GM23338 (cell line): Measurements from ENCODE around the gene PURA. TPM values are rescaled to one million over a fixed set of nuclear protein-coding genes. Genes with fewer than 3 reads are reported as not detected.

ENCODE experiments used
- ATAC-seq: fragments of 200-7000 bp; cut with Tn5 transposase; 3 replicates; pipeline ENCODE4 v1.9.1; 2020
- DNase-seq: peaks from one replicate; pipeline ENCODE4 v3.0.0-alpha.2; 2015; ENCODE audit warnings: low spot score
- H2AFZ ChIP-seq: fragments of 200-600 bp; sonication (generic); 2 replicates; pipeline ENCODE4 v1.8.0; 2016; ENCODE audit warnings: antibody characterized with exemption, mild to moderate bottlenecking, moderate library complexity
- H3F3A ChIP-seq: fragments of 200-600 bp; sonication (generic); replicated peaks from 2 replicates; pipeline ENCODE4 v1.8.0; 2017; ENCODE audit warnings: antibody characterized with exemption, mixed run types, low read depth
- H3K27ac ChIP-seq: fragments of 200-600 bp; sonication (generic); 2 replicates; pipeline ENCODE4 v1.6.1; 2016; ENCODE audit warnings: low read depth
- H3K27me3 ChIP-seq: fragments of 200-600 bp; sonication (generic); 2 replicates; pipeline ENCODE4 v1.8.0; 2016; ENCODE audit warnings: mild to moderate bottlenecking, mixed run types, moderate library complexity; ENCODE audit not compliant: insufficient read depth
- H3K36me3 ChIP-seq: fragments of 200-600 bp; sonication (generic); 2 replicates; pipeline ENCODE4 v1.8.0; 2016; ENCODE audit warnings: mild to moderate bottlenecking; ENCODE audit not compliant: insufficient read depth
- H3K4me1 ChIP-seq: fragments of 200-600 bp; sonication (generic); 2 replicates; pipeline ENCODE4 v1.8.0; 2016; ENCODE audit warnings: mild to moderate bottlenecking, moderate library complexity; ENCODE audit not compliant: insufficient read depth
- H3K4me2 ChIP-seq: fragments of 200-600 bp; sonication (generic); 2 replicates; pipeline ENCODE4 v1.7.1; 2017; ENCODE audit warnings: mixed run types
- H3K4me3 ChIP-seq: fragments of 200-600 bp; sonication (generic); 2 replicates; pipeline ENCODE4 v1.6.1; 2016; ENCODE audit warnings: mixed run types
- H3K79me2 ChIP-seq: fragments of 200-600 bp; sonication (generic); replicated peaks from 2 replicates; pipeline ENCODE4 v1.8.0; 2017; ENCODE audit warnings: mild to moderate bottlenecking; ENCODE audit not compliant: insufficient read depth
- H3K9me2 ChIP-seq: fragments of 200-600 bp; sonication (generic); 2 replicates; pipeline ENCODE4 v1.8.0; 2017; ENCODE audit not compliant: insufficient read depth
- H4K20me1 ChIP-seq: fragments of 200-600 bp; sonication (generic); replicated peaks from 2 replicates; pipeline ENCODE4 v1.8.0; 2017; ENCODE audit warnings: mild to moderate bottlenecking; ENCODE audit not compliant: insufficient read depth
- H3K27ac Mint-ChIP-seq: 2 replicates; pipeline ENCODE4 v1.8.0; 2020; ENCODE audit warnings: inconsistent platforms, mild to moderate bottlenecking, moderate library complexity, mixed read lengths
- H3K27me3 Mint-ChIP-seq: 3 replicates; pipeline ENCODE4 v1.8.0; 2022; ENCODE audit warnings: low read depth, mild to moderate bottlenecking, moderate library complexity, mixed read lengths, inconsistent platforms; ENCODE audit not compliant: insufficient read depth, poor library complexity
- H3K36me3 Mint-ChIP-seq: 3 replicates; pipeline ENCODE4 v1.8.0; 2021; ENCODE audit warnings: low read depth, mild to moderate bottlenecking, inconsistent platforms, moderate library complexity, mixed read lengths
- H3K4me1 Mint-ChIP-seq: 3 replicates; pipeline ENCODE4 v1.8.0; 2020; ENCODE audit warnings: mild to moderate bottlenecking, inconsistent platforms, mixed read lengths
- H3K4me3 Mint-ChIP-seq: 3 replicates; pipeline ENCODE4 v1.8.0; 2021; ENCODE audit warnings: moderate library complexity, mild to moderate bottlenecking, inconsistent platforms, mixed read lengths
- H3K9me3 Mint-ChIP-seq: 3 replicates; pipeline ENCODE4 v1.8.0; 2020; ENCODE audit warnings: moderate library complexity, mild to moderate bottlenecking, inconsistent platforms, mixed read lengths
- CREB1 ChIP-seq: fragments of 250-450 bp; sonication (Bioruptor Pico); IDR thresholded peaks from 2 replicates; pipeline ENCODE4 v1.5.0; 2020; ENCODE audit warnings: low read depth, mild to moderate bottlenecking, moderate library complexity
- ETS1 ChIP-seq: IDR thresholded peaks from 2 replicates; pipeline ENCODE4 v1.6.1; 2016; ENCODE audit warnings: antibody characterized with exemption
- EZH2 ChIP-seq: fragments of 200-600 bp; sonication (generic); IDR thresholded peaks from one replicate; pipeline ENCODE4 v1.8.0; 2017; ENCODE audit warnings: antibody characterized with exemption, mild to moderate bottlenecking, low read depth; ENCODE audit not compliant: unreplicated experiment
- EZH2phosphoT487 ChIP-seq: fragments of 200-600 bp; sonication (generic); IDR thresholded peaks from one replicate; pipeline ENCODE4 v1.8.1; 2018; ENCODE audit warnings: antibody characterized with exemption; ENCODE audit not compliant: unreplicated experiment
- JUNB ChIP-seq: IDR thresholded peaks from one replicate; pipeline ENCODE4 v1.6.1; 2016; ENCODE audit warnings: antibody characterized with exemption; ENCODE audit not compliant: unreplicated experiment
- NANOG ChIP-seq: IDR thresholded peaks from 2 replicates; pipeline ENCODE4 v1.6.1; 2016; ENCODE audit warnings: antibody characterized with exemption, borderline replicate concordance
- POLR2AphosphoS5 ChIP-seq: IDR thresholded peaks from 2 replicates; pipeline ENCODE4 v1.6.1; 2016; ENCODE audit warnings: antibody characterized with exemption, low read depth
- STAT1 ChIP-seq: IDR thresholded peaks from one replicate; pipeline ENCODE4 v1.6.1; 2016; ENCODE audit warnings: antibody characterized with exemption; ENCODE audit not compliant: unreplicated experiment
- ZNF114 ChIP-seq: fragments of 250-450 bp; sonication (Bioruptor Pico); IDR thresholded peaks from 2 replicates; pipeline ENCODE4 v1.5.0; 2020; ENCODE audit warnings: mild to moderate bottlenecking, moderate library complexity
- ZNF331 ChIP-seq: fragments of 250-450 bp; sonication (Bioruptor Pico); IDR thresholded peaks from 2 replicates; pipeline ENCODE4 v1.5.0; 2020; ENCODE audit warnings: low read depth, mild to moderate bottlenecking, moderate library complexity
- polyA plus RNA-seq: library from polyadenylated mRNA; unstranded; fragments of >200 nt; fragmentation: Nextera tagmentation; extraction: Ambion mirVana; gene quantifications from 2 replicates; pipeline ENCODE4 v1.2.1, GENCODE V29; 2016
- total RNA-seq: library from RNA; depleted of rRNA; stranded (reverse); fragments of >200 nt; shearing (Covaris generic); gene quantifications from 2 replicates; pipeline ENCODE4 v1.2.3, GENCODE V29; 2014
- TF ChIP-seq, protein P1 (sequence below), 2 experiments: fragments of 200-600 bp in 1 of 2; sonication (generic) in 1 of 2; conservative IDR thresholded peaks; 2 replicates each; pipeline versions ENCODE4 v1.5.1 to v1.6.1; 2016 to 2017; ENCODE audit warnings: antibody characterized with exemption in 2 of 2, low read depth in 2 of 2, mild to moderate bottlenecking in 2 of 2, moderate library complexity in 1 of 2
- TF ChIP-seq, protein P2 (sequence below): IDR thresholded peaks from one replicate; pipeline ENCODE4 v1.6.1; 2018; ENCODE audit warnings: antibody characterized with exemption; ENCODE audit not compliant: unreplicated experiment
- TF ChIP-seq, protein P3 (sequence below): fragments of 250-450 bp; sonication (Bioruptor Pico); IDR thresholded peaks from 2 replicates; pipeline ENCODE4 v1.5.0; 2020; ENCODE audit warnings: mild to moderate bottlenecking, moderate library complexity

Gene PURA
- total and polyA plus RNA-seq, 2 experiments from 2014 or later: 1.5 to 2.3 TPM

GRCh38 chr5:140104100-140104499, 9.8 kb upstream of the PURA start:
- Histone ChIP-seq H3K9me2 (no peaks in the 10 kb centered on the region), H3K4me1 (peaks cover 15% of the 10 kb centered on the region; the same call in 1 of the 2 replicates), H3K27me3 (peaks cover 80% of the 10 kb centered on the region), H3F3A (peaks cover 16% of the 10 kb centered on the region), H3K4me2 (no peak overlapping the region), H3K79me2 (no peaks in the 10 kb centered on the region), H3K27ac (no peak overlapping the region), H2AFZ (no peak overlapping the region), H3K4me3 (no peak overlapping the region), H3K36me3 (no peaks in the 10 kb centered on the region), H4K20me1 (peaks cover 2% of the 10 kb centered on the region; the same call in 1 of the 2 replicates)
- H3K36me3 Mint-ChIP-seq: no peaks in the 10 kb centered on the region
- peaks cover 17% of the 10 kb centered on the region for H3K4me1 Mint-ChIP-seq
- DNase-seq: no peak
- peaks cover 50% of the 10 kb centered on the region for H3K27me3 Mint-ChIP-seq
- H3K9me3 Mint-ChIP-seq: no peaks in the 10 kb centered on the region
- no peak overlapping the region for H3K27ac Mint-ChIP-seq
- TF ChIP-seq CREB1 (CRISPR knock-in tag) (no peak), NANOG (no peak), POLR2AphosphoS5 (no peak), ZNF331 (no peak), EZH2phosphoT487 (no peak), ETS1 (no peak), JUNB (no peak), EZH2 (no peak), ZNF114 (CRISPR knock-in tag) (no peak), STAT1 (no peak)
- TF ChIP-seq, protein P1, sequence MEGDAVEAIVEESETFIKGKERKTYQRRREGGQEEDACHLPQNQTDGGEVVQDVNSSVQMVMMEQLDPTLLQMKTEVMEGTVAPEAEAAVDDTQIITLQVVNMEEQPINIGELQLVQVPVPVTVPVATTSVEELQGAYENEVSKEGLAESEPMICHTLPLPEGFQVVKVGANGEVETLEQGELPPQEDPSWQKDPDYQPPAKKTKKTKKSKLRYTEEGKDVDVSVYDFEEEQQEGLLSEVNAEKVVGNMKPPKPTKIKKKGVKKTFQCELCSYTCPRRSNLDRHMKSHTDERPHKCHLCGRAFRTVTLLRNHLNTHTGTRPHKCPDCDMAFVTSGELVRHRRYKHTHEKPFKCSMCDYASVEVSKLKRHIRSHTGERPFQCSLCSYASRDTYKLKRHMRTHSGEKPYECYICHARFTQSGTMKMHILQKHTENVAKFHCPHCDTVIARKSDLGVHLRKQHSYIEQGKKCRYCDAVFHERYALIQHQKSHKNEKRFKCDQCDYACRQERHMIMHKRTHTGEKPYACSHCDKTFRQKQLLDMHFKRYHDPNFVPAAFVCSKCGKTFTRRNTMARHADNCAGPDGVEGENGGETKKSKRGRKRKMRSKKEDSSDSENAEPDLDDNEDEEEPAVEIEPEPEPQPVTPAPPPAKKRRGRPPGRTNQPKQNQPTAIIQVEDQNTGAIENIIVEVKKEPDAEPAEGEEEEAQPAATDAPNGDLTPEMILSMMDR (conservative IDR thresholded peaks at IDR 0.05; ENCODE audit: low read depth in 2 of 2): no peak
- TF ChIP-seq, protein P2, sequence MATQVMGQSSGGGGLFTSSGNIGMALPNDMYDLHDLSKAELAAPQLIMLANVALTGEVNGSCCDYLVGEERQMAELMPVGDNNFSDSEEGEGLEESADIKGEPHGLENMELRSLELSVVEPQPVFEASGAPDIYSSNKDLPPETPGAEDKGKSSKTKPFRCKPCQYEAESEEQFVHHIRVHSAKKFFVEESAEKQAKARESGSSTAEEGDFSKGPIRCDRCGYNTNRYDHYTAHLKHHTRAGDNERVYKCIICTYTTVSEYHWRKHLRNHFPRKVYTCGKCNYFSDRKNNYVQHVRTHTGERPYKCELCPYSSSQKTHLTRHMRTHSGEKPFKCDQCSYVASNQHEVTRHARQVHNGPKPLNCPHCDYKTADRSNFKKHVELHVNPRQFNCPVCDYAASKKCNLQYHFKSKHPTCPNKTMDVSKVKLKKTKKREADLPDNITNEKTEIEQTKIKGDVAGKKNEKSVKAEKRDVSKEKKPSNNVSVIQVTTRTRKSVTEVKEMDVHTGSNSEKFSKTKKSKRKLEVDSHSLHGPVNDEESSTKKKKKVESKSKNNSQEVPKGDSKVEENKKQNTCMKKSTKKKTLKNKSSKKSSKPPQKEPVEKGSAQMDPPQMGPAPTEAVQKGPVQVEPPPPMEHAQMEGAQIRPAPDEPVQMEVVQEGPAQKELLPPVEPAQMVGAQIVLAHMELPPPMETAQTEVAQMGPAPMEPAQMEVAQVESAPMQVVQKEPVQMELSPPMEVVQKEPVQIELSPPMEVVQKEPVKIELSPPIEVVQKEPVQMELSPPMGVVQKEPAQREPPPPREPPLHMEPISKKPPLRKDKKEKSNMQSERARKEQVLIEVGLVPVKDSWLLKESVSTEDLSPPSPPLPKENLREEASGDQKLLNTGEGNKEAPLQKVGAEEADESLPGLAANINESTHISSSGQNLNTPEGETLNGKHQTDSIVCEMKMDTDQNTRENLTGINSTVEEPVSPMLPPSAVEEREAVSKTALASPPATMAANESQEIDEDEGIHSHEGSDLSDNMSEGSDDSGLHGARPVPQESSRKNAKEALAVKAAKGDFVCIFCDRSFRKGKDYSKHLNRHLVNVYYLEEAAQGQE: no peak
- TF ChIP-seq, protein P3, sequence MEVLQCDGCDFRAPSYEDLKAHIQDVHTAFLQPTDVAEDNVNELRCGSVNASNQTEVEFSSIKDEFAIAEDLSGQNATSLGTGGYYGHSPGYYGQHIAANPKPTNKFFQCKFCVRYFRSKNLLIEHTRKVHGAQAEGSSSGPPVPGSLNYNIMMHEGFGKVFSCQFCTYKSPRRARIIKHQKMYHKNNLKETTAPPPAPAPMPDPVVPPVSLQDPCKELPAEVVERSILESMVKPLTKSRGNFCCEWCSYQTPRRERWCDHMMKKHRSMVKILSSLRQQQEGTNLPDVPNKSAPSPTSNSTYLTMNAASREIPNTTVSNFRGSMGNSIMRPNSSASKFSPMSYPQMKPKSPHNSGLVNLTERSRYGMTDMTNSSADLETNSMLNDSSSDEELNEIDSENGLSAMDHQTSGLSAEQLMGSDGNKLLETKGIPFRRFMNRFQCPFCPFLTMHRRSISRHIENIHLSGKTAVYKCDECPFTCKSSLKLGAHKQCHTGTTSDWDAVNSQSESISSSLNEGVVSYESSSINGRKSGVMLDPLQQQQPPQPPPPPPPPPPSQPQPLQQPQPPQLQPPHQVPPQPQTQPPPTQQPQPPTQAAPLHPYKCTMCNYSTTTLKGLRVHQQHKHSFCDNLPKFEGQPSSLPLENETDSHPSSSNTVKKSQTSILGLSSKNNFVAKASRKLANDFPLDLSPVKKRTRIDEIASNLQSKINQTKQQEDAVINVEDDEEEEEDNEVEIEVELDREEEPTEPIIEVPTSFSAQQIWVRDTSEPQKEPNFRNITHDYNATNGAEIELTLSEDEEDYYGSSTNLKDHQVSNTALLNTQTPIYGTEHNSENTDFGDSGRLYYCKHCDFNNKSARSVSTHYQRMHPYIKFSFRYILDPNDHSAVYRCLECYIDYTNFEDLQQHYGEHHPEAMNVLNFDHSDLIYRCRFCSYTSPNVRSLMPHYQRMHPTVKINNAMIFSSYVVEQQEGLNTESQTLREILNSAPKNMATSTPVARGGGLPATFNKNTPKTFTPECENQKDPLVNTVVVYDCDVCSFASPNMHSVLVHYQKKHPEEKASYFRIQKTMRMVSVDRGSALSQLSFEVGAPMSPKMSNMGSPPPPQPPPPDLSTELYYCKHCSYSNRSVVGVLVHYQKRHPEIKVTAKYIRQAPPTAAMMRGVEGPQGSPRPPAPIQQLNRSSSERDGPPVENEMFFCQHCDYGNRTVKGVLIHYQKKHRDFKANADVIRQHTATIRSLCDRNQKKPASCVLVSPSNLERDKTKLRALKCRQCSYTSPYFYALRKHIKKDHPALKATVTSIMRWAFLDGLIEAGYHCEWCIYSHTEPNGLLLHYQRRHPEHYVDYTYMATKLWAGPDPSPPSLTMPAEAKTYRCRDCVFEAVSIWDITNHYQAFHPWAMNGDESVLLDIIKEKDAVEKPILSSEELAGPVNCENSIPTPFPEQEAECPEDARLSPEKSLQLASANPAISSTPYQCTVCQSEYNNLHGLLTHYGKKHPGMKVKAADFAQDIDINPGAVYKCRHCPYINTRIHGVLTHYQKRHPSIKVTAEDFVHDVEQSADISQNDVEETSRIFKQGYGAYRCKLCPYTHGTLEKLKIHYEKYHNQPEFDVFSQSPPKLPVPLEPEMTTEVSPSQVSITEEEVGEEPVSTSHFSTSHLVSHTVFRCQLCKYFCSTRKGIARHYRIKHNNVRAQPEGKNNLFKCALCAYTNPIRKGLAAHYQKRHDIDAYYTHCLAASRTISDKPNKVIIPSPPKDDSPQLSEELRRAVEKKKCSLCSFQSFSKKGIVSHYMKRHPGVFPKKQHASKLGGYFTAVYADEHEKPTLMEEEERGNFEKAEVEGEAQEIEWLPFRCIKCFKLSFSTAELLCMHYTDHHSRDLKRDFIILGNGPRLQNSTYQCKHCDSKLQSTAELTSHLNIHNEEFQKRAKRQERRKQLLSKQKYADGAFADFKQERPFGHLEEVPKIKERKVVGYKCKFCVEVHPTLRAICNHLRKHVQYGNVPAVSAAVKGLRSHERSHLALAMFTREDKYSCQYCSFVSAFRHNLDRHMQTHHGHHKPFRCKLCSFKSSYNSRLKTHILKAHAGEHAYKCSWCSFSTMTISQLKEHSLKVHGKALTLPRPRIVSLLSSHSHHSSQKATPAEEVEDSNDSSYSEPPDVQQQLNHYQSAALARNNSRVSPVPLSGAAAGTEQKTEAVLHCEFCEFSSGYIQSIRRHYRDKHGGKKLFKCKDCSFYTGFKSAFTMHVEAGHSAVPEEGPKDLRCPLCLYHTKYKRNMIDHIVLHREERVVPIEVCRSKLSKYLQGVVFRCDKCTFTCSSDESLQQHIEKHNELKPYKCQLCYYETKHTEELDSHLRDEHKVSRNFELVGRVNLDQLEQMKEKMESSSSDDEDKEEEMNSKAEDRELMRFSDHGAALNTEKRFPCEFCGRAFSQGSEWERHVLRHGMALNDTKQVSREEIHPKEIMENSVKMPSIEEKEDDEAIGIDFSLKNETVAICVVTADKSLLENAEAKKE: no peak
- no peak for ATAC-seq
- no peak overlapping the region for H3K4me3 Mint-ChIP-seq
